HG03457 (cell line): ENCODE results near the gene CACNG5.

ENCODE experiments used
- ATAC-seq: cut with Tn5 transposase; IDR thresholded peaks from one replicate; pipeline ENCODE4 v1.9.1; 2021; ENCODE audit warnings: moderate number of reproducible peaks; ENCODE audit not compliant: unreplicated experiment

CACNG5 gene, protein sequence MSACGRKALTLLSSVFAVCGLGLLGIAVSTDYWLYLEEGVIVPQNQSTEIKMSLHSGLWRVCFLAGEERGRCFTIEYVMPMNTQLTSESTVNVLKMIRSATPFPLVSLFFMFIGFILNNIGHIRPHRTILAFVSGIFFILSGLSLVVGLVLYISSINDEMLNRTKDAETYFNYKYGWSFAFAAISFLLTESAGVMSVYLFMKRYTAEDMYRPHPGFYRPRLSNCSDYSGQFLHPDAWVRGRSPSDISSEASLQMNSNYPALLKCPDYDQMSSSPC

DNA sequence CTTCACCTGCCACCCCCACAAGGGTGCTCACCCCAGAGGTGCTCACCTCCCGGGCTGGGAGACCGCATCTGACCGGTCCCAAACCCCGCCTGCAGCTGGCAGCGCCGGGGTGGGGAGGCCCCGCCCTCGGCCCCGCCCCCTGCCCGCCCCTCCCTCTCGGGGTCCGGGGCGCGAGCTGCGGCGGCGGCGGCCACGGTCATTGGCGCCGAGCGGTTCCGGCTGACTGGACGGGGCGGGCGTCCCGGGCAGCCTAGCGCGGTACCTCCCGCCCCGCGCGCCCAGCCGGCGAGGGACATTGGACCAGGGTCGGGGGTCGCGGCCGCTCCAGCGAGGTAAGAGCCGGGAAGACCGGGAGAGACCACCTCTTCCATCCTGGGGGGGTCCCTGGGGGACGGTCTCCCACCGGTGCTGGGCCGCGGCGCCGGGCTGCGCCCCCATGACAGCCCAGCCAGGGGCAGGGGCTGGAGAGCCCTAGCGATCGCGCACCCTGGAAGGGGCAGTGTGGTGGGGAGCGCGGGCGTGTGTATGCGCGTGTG, at the start of gene CACNG5:
TSS of gene CACNG5 (plus strand) at position 199 of the 536 bp plus-strand sequence. CDS start 42,216 bp downstream, outside the sequence.
- ATAC-seq, result no peak

DNA sequence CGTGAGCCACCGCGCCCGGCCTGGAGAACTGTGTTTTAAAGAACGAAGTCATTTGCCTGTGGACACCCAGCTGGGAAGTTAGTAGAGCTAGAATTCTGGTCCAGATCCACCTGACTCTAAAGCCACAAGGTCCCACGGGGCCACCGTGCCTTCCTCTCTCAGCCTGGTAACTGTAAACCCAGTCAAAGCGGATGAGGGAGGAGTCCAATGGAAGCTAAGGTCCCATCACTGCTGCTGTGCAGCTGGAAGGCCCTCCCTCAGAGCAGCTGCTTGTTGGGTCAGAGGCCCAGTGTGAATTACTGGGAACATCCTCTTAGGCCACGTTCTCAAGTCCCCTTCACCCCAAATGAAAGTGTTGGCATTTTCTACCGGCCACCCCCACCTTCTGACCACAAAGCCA, 48.8 kb upstream of the CACNG5 start:
- ATAC-seq, result no peak

DNA sequence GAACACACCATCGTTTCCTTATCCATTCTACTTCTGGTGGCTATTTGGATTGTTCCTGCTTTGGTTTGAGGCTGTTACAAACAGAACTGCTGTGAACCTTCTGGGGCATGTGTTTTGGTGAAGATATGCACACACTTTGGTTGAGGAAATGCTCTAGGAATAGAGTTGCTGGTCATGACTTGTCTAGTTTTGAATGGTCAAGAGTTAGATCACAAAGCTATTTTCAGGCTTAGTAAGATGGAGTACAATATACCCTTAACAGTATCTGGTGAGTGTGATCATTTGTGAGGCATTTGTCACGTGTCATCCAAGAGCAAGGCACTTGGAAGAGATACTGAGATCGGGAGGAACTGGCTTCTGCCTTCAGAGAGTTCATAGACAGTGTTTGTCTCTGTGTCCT, 47.0 kb upstream of the CACNG5 start:
- ATAC-seq, result no peak

DNA sequence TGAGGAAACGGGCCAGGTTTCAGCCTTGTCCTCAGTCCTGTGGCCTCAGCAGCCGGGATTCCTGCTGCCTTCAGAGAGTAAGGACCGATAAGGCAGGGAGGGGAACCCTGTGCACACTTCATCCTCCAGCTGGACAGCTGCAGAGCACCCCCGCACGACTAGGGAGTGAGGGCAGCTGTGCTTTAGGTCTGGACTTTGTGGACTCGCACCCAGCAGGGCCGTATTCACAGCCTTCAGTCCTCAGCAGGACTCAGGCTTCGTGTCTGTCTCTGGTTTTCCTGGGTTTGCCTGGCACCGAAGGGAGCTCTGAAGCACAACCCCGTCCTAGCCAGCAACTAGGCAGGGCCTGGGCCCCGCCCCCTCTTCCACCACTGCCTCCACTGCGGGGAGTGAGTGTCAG, 45.8 kb upstream of the CACNG5 start:
- no peak for ATAC-seq

DNA sequence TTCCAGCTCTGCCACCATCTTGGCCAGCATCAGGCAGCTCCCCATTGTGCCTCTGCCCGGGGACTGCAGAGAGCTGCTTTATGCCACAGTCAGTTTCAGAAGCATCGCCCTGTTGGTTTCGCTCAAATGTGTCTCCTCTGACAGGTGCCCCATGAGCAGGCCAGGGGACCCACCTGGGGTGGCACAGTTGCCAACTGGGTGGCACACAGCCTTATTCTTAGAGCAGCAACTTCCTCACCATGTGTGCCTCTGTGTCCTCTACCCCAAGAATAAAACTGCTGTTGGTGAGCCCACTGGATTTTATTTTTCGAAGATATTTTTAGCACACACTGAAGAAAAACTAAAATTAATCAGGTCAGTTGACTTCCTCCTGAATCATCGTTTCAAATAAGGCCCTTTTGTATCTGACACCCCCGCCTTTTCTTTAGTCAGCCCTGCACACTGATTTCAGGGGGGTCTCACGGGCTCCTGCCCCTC, 44.9 kb upstream of the CACNG5 start:
- no peak for ATAC-seq

DNA sequence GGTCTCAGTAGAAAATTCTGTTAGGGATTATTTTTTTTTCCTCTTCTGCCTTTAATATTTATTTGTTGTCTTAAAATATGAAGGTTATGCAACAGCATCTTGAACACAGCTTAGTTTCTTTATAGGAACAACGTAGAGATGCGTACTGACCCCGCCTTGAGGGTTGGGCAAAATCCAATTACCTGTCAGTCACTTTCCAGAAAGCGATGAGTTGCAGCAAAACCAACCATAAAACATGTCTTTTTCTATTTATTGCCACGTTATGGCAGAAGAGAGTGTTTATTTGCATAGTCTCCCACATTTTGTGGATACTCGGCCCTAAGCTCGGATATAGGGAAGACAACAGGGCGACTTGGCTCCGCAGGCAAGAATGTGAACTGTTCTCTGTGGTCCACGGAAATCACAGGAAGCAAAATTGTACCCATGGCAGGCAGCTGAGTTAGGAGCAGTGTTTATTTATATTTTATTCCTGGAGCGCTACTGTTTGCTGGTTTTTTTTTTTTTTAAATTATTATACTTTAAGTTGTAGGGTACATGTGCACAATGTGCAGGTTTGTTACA, 44.3 kb upstream of the CACNG5 start:
- ATAC-seq, result no peak

DNA sequence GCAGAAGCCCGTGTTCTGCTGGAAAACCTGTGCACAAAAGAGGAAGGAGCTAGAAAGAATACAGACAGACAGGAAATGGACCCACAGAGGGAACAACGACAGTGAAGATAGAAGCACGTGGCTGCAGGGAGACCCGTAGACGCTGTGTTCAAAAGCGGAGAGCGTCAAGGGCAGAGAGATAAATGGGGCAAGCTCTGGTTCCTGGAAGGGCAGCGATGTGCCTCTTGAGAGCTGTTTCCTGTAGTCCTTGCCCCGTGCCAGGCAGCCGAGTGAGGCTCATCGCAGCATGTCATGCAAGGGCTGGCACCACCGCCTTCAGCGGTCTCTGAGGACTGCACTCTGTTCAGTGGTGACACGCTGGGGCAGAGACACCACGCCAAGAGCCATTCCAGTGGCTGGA, 43.6 kb upstream of the CACNG5 start:
- no peak for ATAC-seq

DNA sequence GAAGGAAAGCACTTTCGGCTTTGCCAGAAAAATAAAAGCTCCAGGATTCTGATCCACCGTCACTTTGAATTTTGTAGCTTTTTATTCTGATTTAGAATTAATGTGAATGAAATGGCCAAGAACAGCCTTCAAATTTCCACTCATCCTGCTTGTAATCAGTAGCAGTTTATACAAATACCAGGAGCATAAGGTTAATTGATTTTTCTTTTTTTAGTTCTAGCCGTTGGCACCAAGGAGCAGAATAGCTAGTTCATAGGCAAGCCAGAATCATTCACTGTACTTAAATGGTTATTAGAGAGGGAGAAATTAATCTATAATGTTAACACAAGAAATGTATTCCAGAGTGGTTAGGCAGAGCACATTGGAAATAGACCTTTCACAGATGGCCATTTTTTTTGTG, 41.1 kb upstream of the CACNG5 start:
- ATAC-seq, result no peak

DNA sequence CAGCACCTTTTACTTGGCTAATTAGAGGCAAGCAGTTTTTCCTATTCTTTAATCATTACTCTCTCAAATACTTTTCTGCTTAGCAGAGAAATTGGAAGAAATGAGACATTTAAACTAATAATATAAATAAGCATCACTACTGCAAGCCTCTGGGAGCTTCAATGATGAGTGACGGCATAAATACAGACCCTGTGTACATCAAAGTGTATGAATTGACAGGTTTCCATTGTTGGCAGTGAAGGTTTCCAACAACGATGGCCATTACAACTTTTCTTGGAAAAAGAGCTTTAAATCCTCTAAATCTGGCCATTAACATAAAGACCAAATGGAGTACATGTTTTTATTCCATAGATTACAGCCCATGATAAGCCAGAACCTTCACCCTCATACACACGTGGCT, 39.4 kb upstream of the CACNG5 start:
- ATAC-seq, result no peak

DNA sequence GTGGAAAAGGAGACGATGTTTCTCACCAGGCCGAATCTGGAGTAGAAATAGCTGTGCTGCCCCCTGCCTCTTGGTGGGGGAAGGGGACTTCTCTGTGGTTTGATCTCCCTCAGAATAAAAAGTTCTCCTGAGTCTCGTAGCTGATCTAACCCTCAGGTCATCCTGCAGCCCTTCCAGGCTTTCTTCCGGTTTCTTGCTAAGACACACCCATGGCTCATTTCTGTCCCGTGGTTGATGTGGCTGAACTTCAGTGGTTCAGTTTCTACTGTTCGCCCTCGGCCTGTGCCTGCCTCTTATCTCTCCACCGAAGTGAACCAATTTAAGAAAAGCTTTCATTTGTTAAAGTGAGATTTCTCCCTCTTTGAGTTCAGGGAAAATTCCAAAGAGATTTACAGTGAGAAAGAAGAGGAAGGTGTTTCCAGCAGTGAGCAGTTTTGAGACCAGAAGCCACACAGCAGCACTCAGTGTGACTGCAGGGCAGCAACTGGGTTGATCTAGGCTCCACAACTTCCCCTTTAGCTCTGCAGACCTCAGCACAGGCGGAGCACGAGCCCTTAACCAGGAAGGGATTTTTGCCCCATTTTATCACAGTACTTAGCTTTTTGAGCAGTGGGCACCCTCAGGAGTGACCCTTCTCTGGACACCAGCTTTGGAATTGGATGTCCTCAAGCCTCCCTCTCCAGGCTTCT, 34.9 kb upstream of the CACNG5 start:
- no peak for ATAC-seq

DNA sequence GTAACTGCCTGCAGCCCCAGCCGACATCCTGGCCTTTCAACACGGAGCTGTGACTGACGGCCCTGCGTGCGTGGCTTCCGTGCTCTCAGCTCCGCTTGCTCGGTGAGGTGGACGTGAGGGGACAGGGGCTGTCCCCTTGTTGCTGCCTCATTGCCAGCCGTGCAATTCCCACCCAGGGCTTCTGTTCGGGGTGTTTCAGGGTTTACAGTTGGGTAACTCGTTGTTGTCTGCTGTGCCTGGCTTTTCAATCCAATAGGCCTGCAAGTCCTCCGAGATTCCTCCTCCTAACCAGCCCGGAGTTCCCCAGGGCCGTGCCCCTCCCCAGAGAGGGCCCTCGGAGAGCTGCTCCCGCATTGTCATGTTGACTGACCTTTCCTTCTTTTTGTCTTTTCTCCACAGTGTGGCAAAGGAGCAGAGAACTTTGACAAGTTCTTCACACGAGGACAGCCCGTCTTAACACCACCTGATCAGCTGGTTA, 31.4 kb upstream of the CACNG5 start:
- ATAC-seq, result no peak

DNA sequence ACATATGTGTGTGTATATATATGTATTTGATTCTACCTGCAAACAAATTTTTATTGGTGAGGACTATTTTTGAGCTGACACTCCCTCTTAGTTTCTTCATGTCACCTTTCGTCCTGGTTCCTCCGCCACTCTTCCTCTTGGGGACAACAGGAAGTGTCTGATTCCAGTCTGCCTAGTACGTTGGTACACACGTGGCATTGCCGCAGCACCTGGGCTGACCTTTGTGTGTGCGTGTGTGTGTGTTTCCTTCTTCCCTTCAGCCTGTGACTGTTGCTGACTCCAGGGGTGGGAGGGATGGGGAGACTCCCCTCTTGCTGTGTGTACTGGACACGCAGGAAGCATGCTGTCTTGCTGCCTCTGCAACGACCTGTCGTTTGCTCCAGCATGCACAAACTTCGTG, 29.4 kb upstream of the CACNG5 start:
- no peak for ATAC-seq

DNA sequence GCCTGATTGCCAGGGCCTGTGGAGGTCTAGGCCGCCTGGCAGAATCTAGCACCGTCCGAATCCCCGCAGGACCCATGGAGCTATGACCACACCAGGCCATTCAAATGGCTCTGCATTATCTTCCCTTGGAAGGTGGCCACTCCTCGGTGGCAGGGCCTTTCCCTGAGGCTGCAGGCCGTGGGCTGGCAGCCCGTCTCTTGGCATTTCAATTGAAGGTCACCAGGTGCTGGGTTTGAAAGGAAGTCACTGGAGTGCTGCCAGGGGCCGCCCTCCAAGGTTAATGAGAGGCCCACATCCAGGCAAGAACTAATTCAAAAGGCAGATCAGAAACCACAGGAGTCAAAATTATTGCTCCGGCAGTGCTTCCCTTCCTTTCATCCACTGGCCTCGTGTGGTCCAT, 27.7 kb upstream of the CACNG5 start:
- ATAC-seq, result no peak

DNA sequence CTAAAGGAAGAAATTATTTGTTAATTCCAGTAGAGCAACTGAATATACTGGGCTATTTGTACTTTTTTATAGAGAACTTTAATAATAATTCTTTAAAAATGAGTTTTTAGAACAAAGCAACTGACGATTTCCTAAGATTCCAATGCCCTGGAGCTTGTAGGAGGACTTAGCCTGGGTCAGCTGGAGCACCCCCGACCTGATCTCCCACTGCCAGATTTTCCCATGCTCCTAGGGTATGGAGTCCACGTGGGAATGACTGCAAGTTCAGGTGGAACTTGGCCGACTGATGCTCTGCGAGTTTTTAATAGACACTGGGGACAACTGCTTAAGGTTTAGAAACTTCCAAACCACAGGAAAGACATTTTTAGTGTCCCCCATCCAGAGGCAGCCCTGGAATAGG, 25.5 kb upstream of the CACNG5 start:
- ATAC-seq, result no peak

DNA sequence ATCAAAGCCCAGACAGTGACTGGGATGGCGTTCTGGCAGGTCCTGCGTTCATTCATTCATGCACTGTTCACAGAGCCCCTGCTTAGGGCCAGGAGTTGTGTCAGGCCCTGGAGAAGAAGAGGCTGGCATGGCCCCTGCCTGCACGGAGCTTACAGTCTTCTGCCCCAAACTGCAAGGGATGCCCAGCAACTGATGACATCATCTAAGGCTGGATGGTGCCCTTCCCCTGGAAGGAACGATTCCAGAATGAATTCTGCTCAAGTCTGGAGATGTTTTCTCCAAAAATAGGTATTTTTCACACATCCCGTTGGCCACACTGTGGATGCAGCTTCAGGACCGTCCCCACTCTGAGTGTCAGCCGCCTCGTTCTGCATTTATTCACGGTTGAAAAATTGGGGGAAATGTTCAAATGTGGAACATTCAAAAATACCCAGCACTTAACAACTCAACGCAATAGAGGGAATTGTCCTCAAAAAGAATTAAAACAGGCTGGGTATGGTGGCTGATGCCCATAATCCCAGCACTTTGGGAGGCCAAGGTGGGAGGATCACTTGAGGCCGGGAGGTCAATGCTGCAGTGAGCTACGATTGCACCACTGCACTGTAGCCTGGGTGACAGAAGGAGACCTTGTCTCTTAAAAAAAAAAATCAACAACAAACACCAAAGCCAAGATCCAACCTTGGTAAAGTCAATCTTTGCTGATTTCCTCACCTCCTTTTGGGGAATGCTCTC, 23.8 kb upstream of the CACNG5 start:
- ATAC-seq, result no peak

DNA sequence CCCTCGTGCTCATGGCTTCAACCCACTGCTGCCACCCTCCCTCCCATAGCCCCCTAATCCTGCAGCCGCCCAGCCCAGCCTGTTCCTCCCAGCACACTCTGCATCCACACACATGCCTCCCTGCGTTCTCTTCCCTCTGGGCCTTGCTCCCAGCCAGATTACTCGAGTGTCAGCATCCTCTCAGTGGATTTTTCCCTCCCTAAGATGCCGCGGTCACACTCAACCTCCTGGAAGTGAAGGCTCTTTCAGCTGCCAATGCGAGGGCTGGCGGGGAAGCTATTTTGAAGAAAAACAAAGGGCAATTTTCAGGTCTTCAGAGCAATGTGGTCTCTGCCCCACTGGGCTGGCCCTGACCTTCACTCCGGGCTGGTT, 23.2 kb upstream of the CACNG5 start:
- no peak for ATAC-seq

DNA sequence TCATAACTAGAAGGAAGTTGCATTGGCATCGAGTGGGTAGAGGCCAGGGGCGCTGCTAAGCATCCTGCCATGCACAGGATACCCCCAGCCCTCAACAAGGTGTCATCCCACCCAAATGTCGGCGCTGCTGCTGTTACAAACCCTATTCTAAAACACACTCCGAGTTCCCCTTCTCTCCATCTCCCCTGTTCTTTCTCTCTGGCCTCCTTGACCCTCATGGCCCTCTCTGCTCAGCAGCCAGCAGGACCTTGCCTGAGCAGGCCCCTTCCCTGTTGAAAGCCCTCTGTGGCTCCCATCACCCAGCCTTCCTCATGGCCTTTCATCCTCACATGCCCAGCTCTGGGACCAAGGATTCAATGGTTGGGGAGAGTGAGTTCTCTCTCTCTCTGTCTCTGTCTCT, 22.3 kb upstream of the CACNG5 start:
- no peak for ATAC-seq

DNA sequence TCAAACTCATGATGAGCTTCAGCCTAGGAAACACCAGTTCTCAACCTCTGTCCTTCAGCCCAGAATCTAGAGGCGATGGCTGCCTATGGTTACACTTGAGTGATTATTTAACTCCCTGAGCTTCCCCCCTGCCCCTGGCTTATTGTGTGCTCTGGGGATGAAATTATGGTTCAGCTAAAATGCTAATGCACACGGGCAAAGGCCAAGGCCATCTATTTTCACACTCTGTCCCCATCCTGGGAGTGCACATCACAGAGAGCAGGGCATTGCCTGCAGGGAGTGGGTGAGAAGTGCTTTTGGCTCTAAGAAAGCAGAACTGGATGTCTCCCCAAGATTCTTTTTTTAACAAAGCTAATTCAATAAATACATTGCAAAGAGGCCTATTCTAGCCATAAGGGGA, 21.6 kb upstream of the CACNG5 start:
- ATAC-seq, result no peak

DNA sequence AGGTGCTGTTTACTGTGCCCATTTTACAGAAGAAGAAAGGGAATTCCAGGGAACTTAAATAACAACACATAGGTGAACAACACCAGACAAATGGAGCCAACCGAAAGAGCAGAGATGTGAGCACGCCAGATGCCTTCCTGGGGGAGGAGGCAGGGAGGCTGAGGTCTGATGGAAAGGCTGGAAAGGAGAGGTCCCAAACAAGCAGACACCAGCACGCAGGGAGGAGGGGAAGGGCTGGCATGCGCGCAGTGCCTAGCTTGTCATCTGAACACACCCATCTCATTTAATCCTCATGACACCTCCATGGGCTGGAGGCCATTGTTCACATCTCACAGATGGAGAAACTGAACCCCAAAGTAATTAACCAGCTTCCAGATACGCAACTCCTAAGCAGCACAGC, 20.9 kb upstream of the CACNG5 start:
- ATAC-seq, result no peak

DNA sequence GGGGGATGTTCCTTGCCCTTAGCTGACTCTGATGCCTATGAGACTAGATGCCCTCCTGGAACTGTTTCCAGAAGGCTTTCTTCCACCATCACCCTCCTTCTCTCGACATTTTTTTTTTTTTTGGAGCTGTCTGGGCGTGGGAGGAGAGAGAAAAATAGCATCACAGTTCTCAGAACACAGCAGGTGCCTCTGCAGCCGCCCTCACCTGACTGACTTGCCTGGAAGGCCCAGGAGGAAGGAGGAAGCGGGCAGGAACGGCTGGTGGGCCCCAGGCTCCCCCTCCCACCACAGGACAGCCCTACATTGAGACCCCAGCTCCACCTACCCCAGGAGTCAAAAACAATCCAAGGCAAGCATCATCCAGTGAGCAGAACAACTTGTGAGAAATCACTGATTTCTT, 20.3 kb upstream of the CACNG5 start:
- no peak for ATAC-seq

DNA sequence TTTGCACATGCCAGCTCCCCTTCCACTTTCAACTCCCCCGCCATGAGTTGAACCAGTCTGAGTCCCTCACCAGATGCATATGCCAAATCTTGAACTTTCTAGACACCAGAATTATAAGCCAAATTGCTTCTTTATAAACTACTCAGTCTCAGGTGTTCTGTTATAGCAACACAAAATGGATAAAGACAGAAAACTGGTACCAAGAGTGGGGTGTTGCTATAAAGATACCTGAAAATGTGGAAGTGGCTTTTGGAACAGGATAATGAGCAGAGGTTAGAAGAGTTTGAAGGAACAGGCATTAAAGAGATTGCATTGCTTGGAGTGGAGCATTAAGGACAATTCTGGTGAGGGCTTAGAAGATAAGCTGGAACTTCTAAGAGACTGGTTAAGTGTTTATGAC, 17.2 kb upstream of the CACNG5 start:
- ATAC-seq, result no peak
